Omental fat pad (tissue), 4 donors: ENCODE data around the gene NFATC1. TPM values are rescaled to one million over a fixed set of nuclear protein-coding genes. Genes with fewer than 3 reads are reported as not detected.

Source experiments
- ATAC-seq: fragments of 150-250 bp; one replicate; pipeline ENCODE4 v1.9.1; 2016; ENCODE audit warnings: mild to moderate bottlenecking, moderate library complexity; ENCODE audit not compliant: low FRiP score
- DNase-seq: peaks from one replicate; pipeline ENCODE4 v3.0.0-alpha.2; 2019; ENCODE audit warnings: low spot score
- total RNA-seq, 4 donors: library from RNA; depleted of rRNA; stranded (reverse); fragments of >200 nt; gene quantifications; one replicate each; pipeline ENCODE4 v1.1.0, GENCODE V29; 2016
- TF ChIP-seq, protein P1 (sequence below), 3 donors: fragments of 450-650 bp; IDR thresholded peaks; one replicate each; pipeline ENCODE4 v1.5.1; 2016 to 2017; ENCODE audit warnings: antibody characterized with exemption in 3 of 3, mild to moderate bottlenecking in 3 of 3, moderate library complexity in 2 of 3

Gene NFATC1
- total RNA-seq, 4 donors from 2014 or later = 10.7 to 57.4 (median 19.1) TPM

DNA sequence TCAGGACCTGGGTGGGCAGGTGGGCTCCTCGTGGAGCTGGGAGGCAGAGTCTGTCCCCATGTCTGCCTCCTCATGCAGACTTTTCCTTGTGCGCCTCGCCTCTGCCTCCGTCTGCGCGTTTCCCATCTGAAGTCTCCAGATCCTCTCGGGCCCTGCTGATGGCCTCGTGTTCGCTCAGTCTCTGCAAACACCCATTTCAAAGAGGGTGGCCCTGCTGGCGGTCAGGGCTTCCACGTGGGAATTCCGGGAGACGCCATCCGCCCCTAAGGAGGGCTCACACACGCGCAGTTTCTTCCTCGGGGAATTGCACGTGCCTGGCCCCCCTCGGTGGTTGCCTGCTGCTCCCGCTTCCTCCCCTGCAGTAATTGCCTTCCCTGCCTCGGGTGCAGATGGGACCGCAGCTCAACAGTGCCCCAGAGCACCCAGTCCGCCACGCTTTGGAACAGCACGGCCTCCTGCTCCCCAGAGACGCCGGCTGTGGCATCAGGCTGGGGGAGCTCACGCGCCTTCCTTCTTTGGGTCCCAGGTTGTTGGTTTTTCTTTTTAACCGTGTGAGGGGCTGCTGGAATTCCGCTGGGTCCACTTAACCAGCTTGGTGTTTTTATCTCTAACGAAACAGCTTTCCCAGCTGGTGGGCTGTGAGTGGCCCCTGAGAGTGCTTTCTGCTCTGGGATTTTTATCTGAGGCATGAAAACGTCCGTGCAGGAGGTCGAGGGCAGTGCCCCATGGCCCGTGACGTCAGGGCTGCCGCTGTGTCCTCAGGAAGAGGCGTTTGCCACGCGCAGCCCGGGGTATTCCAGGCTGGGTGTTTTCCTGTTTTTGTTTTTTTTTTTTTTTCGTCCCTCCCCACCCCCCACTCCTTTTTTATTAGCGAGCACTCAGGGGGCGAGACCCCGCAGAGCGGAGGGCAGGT lies 16.1 kb downstream of the NFATC1 start:
- TF ChIP-seq, protein P1, sequence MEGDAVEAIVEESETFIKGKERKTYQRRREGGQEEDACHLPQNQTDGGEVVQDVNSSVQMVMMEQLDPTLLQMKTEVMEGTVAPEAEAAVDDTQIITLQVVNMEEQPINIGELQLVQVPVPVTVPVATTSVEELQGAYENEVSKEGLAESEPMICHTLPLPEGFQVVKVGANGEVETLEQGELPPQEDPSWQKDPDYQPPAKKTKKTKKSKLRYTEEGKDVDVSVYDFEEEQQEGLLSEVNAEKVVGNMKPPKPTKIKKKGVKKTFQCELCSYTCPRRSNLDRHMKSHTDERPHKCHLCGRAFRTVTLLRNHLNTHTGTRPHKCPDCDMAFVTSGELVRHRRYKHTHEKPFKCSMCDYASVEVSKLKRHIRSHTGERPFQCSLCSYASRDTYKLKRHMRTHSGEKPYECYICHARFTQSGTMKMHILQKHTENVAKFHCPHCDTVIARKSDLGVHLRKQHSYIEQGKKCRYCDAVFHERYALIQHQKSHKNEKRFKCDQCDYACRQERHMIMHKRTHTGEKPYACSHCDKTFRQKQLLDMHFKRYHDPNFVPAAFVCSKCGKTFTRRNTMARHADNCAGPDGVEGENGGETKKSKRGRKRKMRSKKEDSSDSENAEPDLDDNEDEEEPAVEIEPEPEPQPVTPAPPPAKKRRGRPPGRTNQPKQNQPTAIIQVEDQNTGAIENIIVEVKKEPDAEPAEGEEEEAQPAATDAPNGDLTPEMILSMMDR (IDR thresholded peaks at IDR 0.05) = no peak
- ATAC-seq (no peak), DNase-seq (no peak)

DNA sequence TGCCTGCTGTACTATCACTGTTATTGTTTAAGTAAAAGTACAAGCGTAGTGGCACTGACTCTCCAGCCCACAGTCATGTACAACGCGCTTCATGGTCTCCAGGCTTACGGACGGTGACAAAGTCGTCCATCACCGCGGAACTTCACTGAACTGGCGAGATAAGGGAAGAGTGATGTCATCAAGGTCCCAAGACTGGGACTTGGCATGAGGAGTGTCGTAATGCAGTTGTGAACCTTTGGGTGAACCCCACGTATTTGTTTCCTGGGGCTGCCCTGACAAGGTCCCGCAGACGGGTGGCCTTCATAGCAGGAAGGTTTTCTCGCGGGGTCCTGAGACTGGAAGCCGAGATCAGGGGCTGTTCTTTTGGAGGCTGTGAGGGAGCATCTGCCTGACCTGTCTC lies 17.3 kb downstream of the NFATC1 start:
- DNase-seq (no peak), ATAC-seq (no peak)
- TF ChIP-seq, protein P1 (IDR thresholded peaks at IDR 0.05) = no peak

DNA sequence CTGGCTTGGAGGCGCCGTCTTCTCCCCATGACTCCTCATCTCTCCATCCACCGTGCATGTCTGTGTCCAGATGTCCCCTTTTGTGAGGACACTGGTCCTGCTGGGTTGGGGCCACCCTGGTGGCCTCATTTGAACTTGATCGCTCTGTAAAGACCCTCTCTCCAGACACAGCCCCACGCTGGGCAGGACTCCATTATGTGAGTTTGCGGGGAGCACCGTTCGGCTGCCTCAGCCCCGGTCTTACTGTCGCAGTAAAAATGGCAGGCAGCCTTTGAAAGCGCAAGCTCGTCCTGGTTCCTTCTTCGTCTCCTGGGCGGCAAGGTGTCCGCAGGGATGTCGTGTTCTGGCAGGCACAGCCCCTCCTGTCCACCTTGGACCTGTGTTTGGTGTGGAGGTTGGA lies 17.7 kb downstream of the NFATC1 start:
- TF ChIP-seq, protein P1 (IDR thresholded peaks at IDR 0.05) = no peak

DNA sequence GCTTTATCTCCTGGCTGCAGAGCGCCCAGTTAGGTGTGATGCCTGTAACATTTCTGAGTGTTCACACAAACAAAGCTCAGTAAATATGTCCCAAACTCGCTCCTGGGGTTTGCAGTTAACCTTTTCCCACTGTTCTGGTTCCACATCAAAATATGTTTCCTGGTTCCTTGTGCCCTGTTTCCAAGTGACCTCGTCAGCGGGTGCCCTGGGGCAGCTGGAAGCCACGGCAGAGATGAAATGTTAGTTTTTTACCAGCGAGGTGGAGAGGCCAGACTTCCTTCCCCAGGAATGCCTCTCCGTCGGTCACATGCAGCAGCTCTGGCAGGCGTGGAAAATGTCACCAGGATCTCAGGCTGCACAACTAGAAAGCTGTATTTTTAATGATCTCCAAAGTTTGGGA lies 18.2 kb downstream of the NFATC1 start:
- no peak for ATAC-seq
- TF ChIP-seq, protein P1 (IDR thresholded peaks at IDR 0.05) = no peak
- DNase-seq = no peak

More for the DNA sequence above, 17.7 kb downstream of the NFATC1 start:
- no peak for ATAC-seq
- DNase-seq = no peak

DNA sequence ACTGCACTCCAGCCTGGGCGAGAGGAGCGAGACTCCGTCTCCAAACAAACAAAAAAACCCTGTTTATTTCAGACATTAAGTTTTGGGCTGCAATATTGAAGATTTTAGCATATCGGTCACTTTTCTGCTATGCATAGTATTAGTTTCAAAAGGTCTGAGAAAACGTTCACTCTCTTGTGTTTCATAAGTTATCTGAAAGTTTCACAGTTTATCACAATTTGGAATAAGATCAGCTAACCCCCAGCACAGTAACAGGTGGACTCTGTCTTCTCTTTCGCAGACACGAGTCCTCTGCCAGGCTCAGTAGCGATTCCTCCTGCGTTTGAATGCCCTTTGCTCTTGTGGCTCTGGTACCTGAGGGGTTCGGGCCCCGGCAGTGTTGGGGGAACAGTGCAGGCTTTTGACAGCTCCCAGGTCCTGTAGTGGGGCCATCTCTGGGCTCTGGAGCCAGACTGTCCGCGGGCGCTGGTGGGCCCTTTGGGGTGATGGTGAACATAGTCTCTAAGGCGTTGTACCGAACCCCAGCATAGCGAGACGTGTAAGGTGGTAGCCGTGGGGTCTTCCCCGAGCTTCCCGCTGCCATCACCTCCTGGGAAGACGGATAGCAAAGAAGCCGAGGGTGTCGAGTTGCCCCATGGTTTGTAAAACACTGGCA lies 20.4 kb downstream of the NFATC1 start:
- ATAC-seq (no peak), DNase-seq (no peak)
- TF ChIP-seq, protein P1 (IDR thresholded peaks at IDR 0.05) = no peak

DNA sequence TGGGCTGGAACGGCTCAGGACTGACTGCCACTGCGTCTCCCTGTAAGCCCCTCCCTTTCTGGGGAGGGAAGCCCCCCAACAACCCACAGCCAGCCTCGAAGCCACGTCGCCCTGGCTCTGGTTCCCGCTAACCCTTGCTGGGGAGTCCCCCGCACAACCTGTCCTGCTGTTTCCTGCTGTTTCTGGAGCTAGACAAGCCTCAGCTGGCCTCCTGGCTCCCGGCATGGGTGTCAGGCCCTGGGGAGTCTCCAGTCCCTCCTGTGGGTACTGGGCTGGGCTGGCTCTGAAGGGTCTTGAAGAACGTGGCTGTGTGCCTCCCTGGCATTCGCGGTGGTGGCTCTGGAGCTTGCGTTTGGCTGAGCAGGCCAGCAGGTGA lies 20.9 kb downstream of the NFATC1 start:
- TF ChIP-seq, protein P1 (IDR thresholded peaks at IDR 0.05) = no peak
- ATAC-seq = no peak
- DNase-seq = no peak
